GM19193 (cell line): ENCODE measurements around the gene PSMA2.

Experiments
- POLR2A ChIP-seq: IDR thresholded peaks from 4 replicates; pipeline ENCODE4 v1.6.1; 2011; ENCODE audit not compliant: insufficient read depth, insufficient read length; ENCODE audit errors: extremely low read depth

Gene PSMA2

GRCh38 chr7:42952328-42952727 is 20.4 kb upstream of the PSMA2 start:
- TF ChIP-seq POLR2A, result no peak

- no peak for TF ChIP-seq POLR2A
Observed at GRCh38 chr7:42950417-42950816, 18.4 kb upstream of the PSMA2 start.

DNA sequence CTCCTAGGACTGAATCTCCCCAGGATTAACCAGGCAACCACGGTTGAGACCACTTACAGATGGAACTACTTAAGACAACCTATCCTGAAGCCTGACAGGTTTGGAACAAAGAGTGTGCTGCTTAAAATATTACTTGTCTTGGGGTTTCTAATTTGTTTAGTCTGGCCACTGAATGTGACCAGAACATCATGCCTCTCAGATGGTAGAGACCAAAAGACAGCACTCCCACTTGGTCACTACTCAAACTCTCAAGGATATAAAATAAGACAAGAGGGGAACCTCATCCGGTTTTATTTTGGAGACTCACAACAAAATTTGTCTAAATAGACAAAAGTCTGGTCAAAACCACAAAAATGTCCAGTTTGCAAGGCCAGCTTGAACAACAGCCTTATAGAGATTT is 15.5 kb upstream of the PSMA2 start:
- TF ChIP-seq POLR2A, result no peak

- TF ChIP-seq POLR2A, result no peak
Observed at GRCh38 chr7:42946627-42946950, 14.6 kb upstream of the PSMA2 start.

- no peak for TF ChIP-seq POLR2A
Observed at GRCh38 chr7:42945821-42946626, 14.1 kb upstream of the PSMA2 start.

DNA sequence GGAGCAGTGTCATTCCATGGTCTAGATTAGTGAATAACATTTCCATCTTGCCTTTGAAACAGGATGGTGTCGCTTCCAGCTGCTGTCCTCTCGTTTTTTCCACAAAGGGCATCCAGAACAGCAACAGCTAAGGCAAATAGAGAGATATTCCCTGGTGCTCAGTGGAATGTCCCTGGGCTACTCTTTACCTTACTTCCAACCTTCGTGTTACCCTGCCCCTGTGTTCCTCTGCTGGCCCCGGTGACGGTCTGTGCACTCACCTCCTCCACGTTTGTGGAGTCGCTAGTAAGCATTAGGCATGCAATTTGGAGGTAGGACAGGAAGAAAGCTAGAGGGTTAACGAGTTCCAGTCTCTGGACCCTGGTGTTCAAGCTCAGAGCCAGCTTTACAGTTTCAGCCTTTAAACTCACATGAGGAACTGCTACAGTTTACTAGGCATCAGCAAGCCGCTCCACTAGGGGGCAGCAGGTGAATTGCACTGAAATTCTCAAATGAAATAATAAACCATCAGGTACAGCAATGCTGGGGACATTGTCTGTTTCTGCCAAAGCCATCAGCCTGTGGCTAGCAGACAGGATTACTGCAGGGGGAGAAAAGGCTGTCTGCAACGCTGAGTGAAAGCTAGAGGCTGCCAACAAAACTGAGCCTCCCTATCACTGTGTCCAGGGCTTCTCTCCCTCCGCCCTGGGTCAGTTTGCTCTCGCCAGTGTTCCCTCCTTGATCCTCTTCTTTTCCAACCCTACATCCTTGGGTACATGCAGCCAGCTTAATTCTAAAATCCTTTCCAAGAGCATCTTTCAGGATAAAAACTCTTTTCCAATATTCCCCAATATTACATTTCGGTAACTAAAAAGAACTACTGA is 9.2 kb upstream of the PSMA2 start:
- no peak for TF ChIP-seq POLR2A

DNA sequence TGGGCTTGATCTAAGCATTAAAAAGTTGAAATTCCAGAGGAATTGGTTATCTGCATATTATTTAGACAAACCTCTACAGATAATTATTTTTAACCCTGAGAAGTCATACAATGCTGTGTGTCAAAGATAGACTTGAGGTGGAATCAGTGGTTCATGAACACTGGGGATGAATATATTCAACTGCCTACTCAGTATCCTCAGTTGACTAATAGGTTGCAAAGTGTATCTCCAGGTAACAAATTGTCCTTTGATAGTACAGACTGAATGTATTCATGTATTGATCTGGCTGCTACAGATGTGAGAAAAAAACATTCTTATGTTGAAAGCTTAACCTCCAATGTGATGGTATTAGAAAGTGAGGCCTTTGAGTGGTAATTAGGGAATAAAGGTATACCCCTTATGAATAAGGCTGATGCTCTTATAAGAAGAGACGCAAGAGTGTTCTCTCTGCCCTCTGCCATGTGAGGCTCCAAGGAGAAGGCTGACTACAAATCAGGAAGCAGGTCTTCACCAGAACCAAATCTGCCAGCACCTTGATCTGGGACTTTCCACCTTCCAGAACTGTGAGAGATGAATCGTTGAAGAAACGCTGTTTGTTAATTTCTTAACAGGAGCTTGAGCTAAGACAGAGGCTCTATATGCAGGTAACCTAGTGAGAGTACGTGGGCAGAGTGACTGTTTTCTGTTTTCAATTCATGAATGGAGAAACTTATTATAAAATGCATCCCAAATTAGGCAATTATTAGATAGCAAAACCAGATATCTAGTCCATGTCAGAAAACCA is 7.7 kb upstream of the PSMA2 start:
- no peak for TF ChIP-seq POLR2A

- TF ChIP-seq POLR2A, result no peak
Observed at GRCh38 chr7:42935861-42936260, 3.9 kb upstream of the PSMA2 start.

- no peak for TF ChIP-seq POLR2A
Observed at GRCh38 chr7:42934291-42934690, 2.3 kb upstream of the PSMA2 start.

DNA sequence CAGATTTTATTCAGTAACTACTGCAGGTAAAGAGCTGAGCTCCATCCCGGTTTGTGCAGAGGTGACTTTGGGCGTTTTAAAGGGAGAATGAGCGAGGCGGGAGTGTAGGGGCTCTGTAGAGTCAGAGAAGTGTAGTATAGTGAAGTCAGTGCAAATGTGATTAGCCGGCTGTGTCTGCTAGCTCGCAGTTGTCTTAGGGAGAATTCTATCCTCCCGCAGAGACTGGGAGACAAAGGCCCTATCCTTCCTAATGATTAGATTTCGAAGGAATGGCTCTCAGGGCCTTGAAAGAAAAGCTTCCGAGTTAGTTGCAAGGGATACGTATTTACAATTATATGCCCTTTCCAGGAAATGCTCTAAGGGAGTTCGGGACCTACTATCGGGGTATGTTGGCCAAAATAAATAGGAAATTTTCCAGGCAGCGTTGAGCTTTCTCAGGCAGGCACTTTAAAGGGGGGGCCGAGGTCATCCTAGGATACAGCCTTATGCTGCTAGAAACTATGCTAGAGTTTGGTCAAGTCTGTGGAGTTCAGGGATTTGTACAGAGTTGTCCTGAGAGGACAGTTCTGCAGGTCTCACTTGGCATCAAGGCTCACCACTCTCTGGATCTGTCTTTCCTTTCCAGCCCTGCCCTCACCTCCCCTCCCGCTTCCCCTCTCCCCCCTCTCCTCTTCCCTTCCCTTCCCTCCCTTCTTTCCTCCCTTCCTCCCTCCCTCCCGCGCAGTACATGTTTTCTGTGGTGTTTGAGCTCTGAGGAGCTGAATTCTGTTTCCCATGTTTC is 1.0 kb upstream of the PSMA2 start:
- no peak for TF ChIP-seq POLR2A

GRCh38 chr7:42931447-42931833 is 534 bp downstream of the PSMA2 start:
- TF ChIP-seq POLR2A, result no peak

GRCh38 chr7:42930889-42931288 is 1.1 kb downstream of the PSMA2 start:
- TF ChIP-seq POLR2A, result no peak

- no peak for TF ChIP-seq POLR2A
Observed at GRCh38 chr7:42929449-42929848, 2.5 kb downstream of the PSMA2 start.

DNA sequence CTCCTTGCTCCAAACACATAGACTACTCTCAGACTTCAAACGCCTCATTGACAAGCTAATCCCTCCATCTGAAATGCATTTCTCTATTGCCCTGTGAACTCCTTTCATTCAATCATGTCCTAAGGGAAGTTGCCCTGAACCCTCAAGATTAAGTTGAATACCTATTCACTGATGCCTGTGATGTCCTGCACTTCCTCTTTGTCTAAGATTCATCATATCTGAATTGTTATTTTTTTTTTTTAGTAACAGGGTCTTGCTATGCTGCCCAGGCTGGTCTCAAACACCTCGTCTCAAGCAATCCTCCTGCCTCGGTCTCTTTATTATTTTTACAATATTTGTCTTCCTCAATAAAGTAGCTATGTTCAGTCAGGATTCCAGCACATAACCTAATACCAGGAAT is 3.2 kb downstream of the PSMA2 start:
- TF ChIP-seq POLR2A, result no peak

- no peak for TF ChIP-seq POLR2A
Observed at GRCh38 chr7:42926204-42926603, 5.8 kb downstream of the PSMA2 start.

DNA sequence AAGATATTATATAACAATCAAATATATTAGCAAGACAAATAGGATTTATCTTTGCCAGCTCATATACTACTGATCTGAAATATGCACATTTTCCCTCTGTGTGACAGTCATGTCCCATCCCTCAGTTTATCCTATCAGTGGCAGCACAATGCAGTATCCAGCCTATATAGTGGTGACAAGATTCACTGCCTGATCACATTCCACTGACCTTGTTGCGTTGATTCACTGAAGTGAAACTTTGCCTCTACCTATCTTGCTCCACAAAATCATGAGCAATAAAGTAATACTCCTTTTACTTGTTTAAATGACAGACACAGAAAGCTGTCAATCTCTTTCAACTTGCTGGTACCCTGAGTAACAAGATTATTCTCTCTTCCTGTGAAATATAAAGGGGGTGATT is 6.3 kb downstream of the PSMA2 start:
- no peak for TF ChIP-seq POLR2A
